ACC112 (cell line): Measurements from ENCODE around the gene UBE2I.

ENCODE experiments used
- H2AFZ ChIP-seq: fragments of 200-600 bp; sonication (generic); one replicate; pipeline ENCODE4 v1.6.0; 2017; ENCODE audit warnings: antibody characterized with exemption, low read length; ENCODE audit not compliant: unreplicated experiment
- H3K27ac ChIP-seq: fragments of 200-600 bp; sonication (generic); 2 replicates; pipeline ENCODE4 v1.5.1; 2014; ENCODE audit warnings: low read depth, mild to moderate bottlenecking, antibody characterized with exemption, low read length, moderate library complexity
- H3K27me3 ChIP-seq: fragments of 200-600 bp; sonication (generic); 2 replicates; pipeline ENCODE4 v1.6.1; 2014; ENCODE audit warnings: mild to moderate bottlenecking, antibody characterized with exemption, low read length, moderate library complexity, mixed read lengths; ENCODE audit not compliant: insufficient read depth
- H3K36me3 ChIP-seq: fragments of 200-600 bp; sonication (generic); 2 replicates; pipeline ENCODE4 v1.6.1; 2016; ENCODE audit warnings: mild to moderate bottlenecking, antibody characterized with exemption, low read length, moderate library complexity, mixed read lengths; ENCODE audit not compliant: insufficient read depth
- H3K4me1 ChIP-seq: fragments of 200-600 bp; sonication (generic); one replicate; pipeline ENCODE4 v1.6.1; 2016; ENCODE audit warnings: low read length, mixed read lengths; ENCODE audit not compliant: insufficient read depth, unreplicated experiment, control insufficient read depth
- H3K4me3 ChIP-seq: fragments of 200-600 bp; sonication (generic); 2 replicates; pipeline ENCODE4 v1.5.1; 2014; ENCODE audit warnings: mild to moderate bottlenecking, low read depth, low read length
- H3K79me2 ChIP-seq: fragments of 200-600 bp; sonication (generic); one replicate; pipeline ENCODE4 v1.6.0; 2016; ENCODE audit warnings: low read length; ENCODE audit not compliant: control insufficient read depth, unreplicated experiment, insufficient read depth

The UBE2I gene

DNA sequence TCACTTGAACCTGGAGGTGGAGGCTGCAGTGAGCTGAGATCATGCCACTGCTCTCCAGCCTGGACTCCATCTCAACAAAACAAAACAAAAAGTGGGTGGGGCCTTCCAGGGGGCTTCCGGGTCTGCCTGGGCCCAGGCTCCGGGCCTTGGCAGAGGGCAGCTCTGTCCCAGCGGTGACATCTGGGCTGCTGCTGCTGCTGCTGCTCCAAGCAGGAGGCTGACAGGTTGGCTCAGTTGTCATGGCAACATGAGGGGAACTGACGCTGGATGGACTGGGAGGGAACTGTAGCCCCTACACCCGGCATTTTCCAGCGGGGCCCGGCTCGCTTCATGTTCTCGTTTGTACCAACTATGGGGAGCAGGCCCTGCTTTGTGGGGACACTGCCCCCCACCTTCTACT lies 28.1 kb downstream of the UBE2I start:
- Histone ChIP-seq H3K4me3 (no peak overlapping the region), H2AFZ (no peak overlapping the region), H3K27ac (no peak overlapping the region), H3K79me2 (no peaks in the 10 kb centered on the region), H3K27me3 (peaks cover 45% of the 10 kb centered on the region), H3K36me3 (no peaks in the 10 kb centered on the region), H3K4me1 (no peaks in the 10 kb centered on the region)

DNA sequence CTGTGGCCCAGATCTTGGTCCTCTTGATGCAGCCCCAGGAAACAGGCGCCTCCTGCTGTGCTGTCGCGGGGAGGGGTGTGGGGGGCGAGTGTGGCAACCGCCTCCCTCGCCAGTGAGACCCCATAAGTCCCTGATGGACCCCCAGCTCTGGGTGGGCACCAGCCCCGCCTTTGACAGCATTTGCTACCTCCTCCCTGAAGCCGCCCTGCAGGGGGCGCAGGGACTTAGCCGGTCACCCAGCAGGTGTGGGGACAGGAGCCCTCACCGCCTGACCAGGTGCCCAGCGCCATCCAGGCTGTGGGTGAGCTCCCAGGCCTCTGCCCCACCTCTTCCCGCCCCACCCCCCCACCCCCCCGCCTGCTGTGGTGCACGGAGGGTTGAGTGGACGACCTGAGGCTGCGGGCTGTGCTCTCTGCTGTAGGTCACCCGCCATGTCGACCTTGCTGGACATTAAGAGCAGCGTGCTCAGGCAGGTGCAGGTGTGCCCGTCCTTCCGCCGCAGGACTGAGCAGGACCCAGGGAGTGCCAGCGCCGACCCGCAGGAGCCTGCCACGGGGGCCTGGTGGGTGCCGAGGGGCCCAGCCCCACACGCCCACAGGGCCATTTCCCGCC lies 28.8 kb downstream of the UBE2I start:
- Histone ChIP-seq H3K36me3 (no peaks in the 10 kb centered on the region), H3K4me1 (no peaks in the 10 kb centered on the region), H3K27ac (no peak overlapping the region), H3K4me3 (no peak overlapping the region), H3K79me2 (no peaks in the 10 kb centered on the region), H3K27me3 (peaks cover 38% of the 10 kb centered on the region), H2AFZ (no peak overlapping the region)

DNA sequence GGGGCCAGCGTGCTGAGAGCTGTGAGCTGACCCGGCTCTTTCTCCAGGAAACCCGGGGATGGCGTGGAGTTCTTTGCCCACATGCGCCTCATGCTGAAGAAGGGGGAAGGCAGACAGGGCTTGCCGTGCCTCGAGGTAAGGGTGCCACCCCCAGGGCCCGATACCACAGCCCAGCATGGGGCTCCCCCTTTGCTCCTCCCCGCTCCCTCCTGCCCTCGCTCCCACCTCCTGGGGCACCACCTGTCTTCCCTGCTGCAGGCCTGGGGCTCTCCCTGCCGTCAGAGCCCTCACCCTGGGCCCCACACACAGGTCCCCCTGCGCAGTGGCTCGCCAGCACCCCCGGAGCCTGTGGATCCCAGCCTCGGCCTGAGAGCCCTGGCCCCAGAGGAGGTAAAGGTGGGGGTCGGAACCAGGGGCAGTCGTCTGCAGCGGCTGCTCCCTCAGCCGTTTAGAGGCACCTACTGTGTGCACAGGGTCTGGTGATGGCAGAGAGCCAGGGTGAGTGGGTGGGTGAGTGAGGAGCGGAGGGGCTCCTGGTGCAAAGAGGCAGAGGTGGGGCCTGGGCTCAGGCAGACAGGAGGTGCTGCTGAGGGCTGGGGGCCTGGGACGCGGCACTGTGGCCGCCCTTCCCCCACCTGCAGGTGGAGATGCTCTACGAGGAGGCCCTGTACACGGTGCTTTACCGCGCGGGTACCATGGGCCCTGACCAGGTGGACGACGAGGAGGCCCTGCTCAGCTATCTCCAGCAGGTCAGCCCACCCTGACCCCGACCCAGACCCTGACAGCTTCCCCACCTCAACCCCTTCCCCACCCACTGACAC lies 29.6 kb downstream of the UBE2I start:
- no peak overlapping the region for H2AFZ ChIP-seq
- H3K27me3 ChIP-seq = peaks cover 30% of the 10 kb centered on the region
- H3K36me3 ChIP-seq = no peaks in the 10 kb centered on the region
- no peak overlapping the region for H3K4me3 ChIP-seq
- no peak overlapping the region for H3K27ac ChIP-seq
- H3K4me1 ChIP-seq = no peaks in the 10 kb centered on the region
- no peaks in the 10 kb centered on the region for H3K79me2 ChIP-seq

DNA sequence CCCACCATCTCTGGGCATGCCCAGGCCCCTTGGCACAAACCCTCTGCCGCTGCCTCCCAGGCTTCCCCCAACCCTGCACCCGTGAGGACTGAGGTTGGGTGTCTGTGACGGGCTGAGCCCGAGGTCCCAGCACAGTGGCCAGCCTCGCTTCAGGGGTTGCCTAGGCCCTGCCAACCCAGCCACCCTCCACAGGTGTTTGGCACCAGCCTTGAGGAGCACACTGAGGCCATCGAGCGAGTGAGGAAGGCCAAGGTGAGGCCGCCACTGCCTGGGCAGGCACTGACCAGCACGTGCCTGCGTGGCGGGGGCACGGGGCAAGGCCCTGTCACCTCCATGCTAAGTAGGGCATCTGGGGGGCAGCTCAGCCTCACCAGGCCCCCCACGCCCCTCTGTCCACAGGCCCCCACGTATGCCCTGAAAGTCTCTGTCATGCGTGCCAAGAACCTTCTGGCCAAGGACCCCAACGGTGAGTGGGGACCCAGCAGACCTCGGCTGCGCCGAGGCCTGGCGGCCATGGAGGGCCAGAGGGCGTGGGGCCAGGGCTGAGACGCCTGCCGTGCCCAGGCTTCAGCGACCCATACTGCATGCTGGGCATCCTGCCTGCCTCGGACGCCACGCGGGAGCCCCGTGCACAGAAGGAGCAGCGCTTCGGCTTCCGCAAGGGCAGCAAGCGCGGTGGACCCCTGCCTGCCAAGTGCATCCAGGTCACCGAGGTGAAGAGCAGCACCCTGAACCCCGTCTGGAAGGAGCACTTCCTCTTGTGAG lies 31.5 kb downstream of the UBE2I start:
- Histone ChIP-seq H3K79me2 (no peaks in the 10 kb centered on the region), H3K4me1 (no peaks in the 10 kb centered on the region), H2AFZ (no peak overlapping the region), H3K27me3 (peaks cover 12% of the 10 kb centered on the region), H3K36me3 (no peaks in the 10 kb centered on the region), H3K27ac (no peak overlapping the region), H3K4me3 (no peak overlapping the region)

DNA sequence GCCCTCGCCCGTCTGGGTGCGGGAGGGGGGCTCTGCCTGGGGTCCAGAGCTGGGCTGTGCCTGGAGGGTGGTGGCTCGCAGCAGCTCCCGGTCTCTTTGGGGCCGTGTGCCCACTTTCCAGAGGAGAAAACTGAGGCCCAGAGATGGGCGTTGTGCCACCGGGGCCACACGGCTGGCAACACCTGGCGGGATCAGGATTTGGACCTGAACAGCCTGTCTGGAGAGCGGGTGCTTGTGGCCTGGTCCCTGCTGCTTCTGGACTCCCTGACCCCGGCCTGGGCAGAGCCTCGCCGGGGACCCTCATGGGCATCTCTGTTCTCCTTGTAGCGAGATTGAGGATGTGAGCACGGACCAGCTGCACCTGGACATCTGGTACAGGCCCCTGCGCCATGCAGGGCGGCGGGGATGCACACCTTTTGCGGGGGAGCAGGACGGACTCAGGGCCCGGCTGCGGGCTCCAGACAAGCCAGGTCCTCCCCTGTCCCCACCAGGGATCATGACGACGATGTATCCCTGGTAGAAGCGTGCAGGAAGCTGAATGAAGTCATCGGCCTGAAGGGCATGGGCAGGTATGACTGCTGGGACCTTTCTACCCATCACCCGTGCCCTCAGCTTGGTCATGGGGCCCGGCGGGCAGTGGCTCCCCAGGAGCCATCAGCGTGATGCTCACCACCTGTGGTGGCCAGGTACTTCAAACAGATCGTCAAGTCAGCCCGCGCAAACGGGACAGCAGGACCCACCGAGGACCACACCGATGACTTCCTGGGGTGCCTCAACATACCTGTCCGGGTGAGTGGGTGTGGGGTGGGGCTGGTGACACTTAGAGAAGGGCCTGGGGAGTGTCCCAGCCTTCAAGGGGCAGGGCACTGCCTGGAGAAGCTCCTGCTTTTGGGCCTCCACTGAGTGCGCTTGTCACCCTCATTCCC lies 32.3 kb downstream of the UBE2I start:
- Histone ChIP-seq H3K27me3 (peaks cover 3% of the 10 kb centered on the region), H3K27ac (no peak overlapping the region)

DNA sequence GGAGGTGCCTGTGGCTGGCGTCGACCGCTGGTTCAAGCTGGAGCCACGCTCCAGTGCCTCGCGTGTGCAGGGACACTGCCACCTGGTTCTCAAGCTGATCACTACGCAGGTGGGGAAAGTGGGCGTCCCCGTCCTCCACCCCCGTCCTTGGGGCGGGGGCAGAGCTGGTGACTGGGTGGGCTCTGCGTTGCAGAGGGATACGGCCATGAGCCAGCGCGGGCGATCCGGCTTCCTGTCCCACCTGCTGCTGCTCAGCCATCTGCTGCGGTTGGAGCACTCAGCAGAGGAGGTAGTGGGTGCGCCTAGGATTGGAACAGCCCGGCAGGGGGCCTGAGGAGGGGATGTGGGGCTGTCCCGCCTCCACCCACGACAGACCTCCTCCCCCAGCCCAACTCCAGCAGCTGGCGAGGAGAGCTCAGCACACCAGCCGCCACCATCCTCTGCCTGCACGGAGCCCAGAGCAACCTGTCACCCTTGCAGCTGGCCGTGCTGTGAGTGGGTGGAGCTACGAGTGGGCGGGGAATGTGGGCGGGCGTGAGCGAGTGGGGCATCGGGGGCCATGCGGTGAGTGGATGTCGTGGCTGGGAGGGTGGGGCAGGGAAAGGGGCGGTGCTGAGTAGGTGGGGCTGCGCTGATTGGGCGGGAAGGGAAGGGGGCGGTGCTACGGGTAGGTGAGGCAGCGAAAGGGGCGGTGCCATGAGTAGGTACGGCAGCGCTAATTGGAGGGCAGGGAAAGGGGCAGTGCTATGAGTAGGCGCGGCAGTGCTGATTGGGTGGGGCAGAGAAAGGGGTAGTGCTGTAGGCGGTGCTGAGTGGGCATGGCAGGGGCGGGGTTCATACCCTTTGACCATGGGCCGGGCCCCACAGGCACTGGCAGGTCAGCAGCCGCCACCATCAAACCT lies 33.3 kb downstream of the UBE2I start:
- H3K4me1 ChIP-seq = no peaks in the 10 kb centered on the region
- no peaks in the 10 kb centered on the region for H3K79me2 ChIP-seq
- no peaks in the 10 kb centered on the region for H3K27me3 ChIP-seq
- no peak overlapping the region for H3K27ac ChIP-seq
- no peak overlapping the region for H2AFZ ChIP-seq
- H3K4me3 ChIP-seq = no peak overlapping the region
- H3K36me3 ChIP-seq = no peaks in the 10 kb centered on the region

More for the DNA sequence above, 32.3 kb downstream of the UBE2I start:
- Histone ChIP-seq H3K4me3 (no peak overlapping the region), H3K36me3 (no peaks in the 10 kb centered on the region), H3K4me1 (no peaks in the 10 kb centered on the region), H2AFZ (no peak overlapping the region), H3K79me2 (no peaks in the 10 kb centered on the region)

DNA sequence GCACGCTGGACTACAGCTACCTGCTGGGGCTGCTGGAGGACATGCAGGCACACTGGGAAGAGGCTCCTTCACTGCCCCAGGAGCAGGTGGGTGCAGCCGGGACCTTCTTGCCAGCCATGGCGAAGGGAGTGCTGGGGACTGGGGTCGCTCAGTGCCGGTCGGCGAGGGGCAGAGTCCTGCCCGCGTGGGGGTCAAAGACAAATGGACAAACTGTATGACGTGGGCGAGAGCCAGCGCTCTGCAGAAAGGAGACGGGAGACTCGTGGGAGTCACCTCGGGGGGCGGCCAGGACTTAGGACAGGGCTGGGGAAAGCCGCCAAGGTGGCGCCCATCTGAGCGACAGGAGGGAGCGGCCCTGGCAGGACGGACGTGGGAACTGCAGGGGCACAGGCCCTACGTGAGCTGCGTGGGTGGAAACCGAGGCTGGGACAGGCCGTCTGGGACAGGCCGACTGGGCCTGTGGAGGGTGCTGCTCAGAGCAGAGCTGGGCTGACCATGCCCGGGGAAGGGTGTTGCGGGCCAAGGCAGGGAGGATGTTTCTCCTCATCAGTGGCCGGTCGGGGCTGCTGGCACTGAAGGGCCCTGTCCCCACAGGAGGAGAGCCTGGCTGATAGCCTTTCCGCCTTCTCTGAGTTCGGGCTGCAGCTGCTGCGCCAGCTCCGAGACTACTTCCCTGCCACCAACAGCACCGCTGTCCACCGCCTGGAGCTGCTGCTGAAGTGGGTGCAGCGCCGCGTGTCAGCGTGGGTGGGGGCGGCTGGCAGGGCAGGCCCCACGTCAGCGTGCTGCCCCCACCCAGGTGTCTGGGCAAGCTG lies 34.2 kb downstream of the UBE2I start:
- Histone ChIP-seq H3K27me3 (no peaks in the 10 kb centered on the region), H2AFZ (no peak overlapping the region), H3K4me3 (no peak overlapping the region), H3K79me2 (no peaks in the 10 kb centered on the region), H3K36me3 (no peaks in the 10 kb centered on the region), H3K27ac (no peak overlapping the region), H3K4me1 (no peaks in the 10 kb centered on the region)

DNA sequence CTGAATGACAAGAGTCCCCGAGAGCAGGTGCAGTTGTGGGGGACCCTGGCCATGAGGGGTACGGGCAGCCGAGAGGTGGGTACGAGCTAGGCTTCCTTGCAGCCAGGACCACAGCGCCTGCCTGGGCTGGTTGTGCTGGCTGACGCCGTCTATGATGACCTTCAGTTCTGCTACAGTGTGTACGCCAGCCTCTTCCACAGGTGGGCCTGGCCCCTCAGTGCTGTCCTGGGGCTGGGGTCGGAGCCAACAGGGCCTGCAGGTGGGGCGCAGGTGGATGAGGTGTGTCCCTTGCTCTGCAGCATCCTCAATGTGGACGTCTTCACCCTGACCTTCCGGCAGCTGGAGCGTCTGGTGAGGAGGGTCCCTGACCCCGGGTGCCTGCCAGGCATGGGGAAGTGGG lies 35.1 kb downstream of the UBE2I start:
- no peaks in the 10 kb centered on the region for H3K79me2 ChIP-seq
- no peak overlapping the region for H3K27ac ChIP-seq
- no peak overlapping the region for H3K4me3 ChIP-seq
- H2AFZ ChIP-seq = no peak overlapping the region
- H3K27me3 ChIP-seq = no peaks in the 10 kb centered on the region
- peaks cover under 1% of the 10 kb centered on the region; the same call in 1 of the 2 replicates for H3K36me3 ChIP-seq
- H3K4me1 ChIP-seq = no peaks in the 10 kb centered on the region

DNA sequence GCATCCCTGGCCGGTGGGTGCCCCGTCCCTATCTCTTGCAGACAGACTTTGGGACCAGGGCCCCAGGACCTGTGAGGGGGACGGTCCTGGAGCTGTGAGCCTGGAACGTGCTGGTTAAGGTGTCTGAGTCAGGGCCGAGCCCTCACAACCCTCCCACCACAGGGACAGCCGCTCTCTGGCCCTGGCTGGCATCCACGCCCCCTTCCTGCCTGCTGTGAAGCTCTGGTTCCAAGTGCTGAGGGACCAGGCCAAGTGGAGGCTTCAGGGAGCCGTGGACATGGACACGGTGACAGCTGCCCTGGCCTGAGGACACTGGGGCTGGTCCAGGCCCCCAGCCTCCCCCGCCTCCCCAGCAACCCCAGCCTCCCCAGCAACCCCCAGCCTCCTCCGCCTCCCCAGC lies 35.7 kb downstream of the UBE2I start:
- Histone ChIP-seq H3K36me3 (peaks cover 3% of the 10 kb centered on the region; the same call in 1 of the 2 replicates), H3K4me3 (no peak overlapping the region), H3K79me2 (no peaks in the 10 kb centered on the region), H3K4me1 (no peaks in the 10 kb centered on the region), H2AFZ (no peak overlapping the region), H3K27me3 (no peaks in the 10 kb centered on the region), H3K27ac (no peak overlapping the region)
